Suprapubic skin (tissue), 3 donors: ENCODE results near the gene RPTOR.

Source experiments
- CTCF ChIP-seq, 2 donors: fragments of 200-600 bp in 1 of 2; fragments of 450-650 bp in 1 of 2; sonication (generic) in 1 of 2; IDR thresholded peaks; one replicate each; pipeline ENCODE4 v1.5.1; 2016 to 2019; ENCODE audit warnings: antibody characterized with exemption in 2 of 2, mild to moderate bottlenecking in 1 of 2, moderate library complexity in 1 of 2
- POLR2A ChIP-seq, 2 donors: fragments of 450-650 bp; IDR thresholded peaks; one replicate each; pipeline ENCODE4 v1.6.1; 2017; ENCODE audit warnings: antibody characterized with exemption in 2 of 2, mild to moderate bottlenecking in 2 of 2, moderate library complexity in 2 of 2

GRCh38 chr17:80832266-80832676 lies 287.6 kb downstream of the RPTOR start:
- TF ChIP-seq CTCF (IDR thresholded peaks at IDR 0.05) (no peak), POLR2A (IDR thresholded peaks at IDR 0.05) (no peak)
